Calu3 (cell line): ENCODE results near the gene PLEKHA8. TPM values are rescaled to one million over a fixed set of nuclear protein-coding genes. Genes with fewer than 3 reads are reported as not detected.
A peak's percentile ranks its signal among the peaks of the same experiment; 100 is the strongest.

Experiments
- BruUV-seq: library from RNA; stranded (reverse); fragments of 400-500 nt; replicated peaks from 2 replicates; lab custom pipeline; 2021; lab: Mats Ljungman, UMichigan
- CTCF ChIA-PET: fragments of 300-600 bp; sonication (Branson Sonifier 250); formaldehyde crosslinking; loops from one replicate; lab custom pipeline; 2022; ENCODE audit warnings: antibody characterized with exemption; lab: Charles Lee
- DNase-seq: peaks from one replicate; pipeline ENCODE4 v3.0.0; 2022
- H3K27ac Mint-ChIP-seq: one replicate; pipeline ENCODE4 v1.8.0; 2022; ENCODE audit warnings: mixed read lengths; ENCODE audit not compliant: unreplicated experiment
- H3K27me3 Mint-ChIP-seq: one replicate; pipeline ENCODE4 v1.8.0; 2022; ENCODE audit warnings: mixed read lengths; ENCODE audit not compliant: unreplicated experiment
- H3K36me3 Mint-ChIP-seq: one replicate; pipeline ENCODE4 v1.8.0; 2022; ENCODE audit warnings: mild to moderate bottlenecking, moderate library complexity, mixed read lengths; ENCODE audit not compliant: insufficient read depth, unreplicated experiment
- H3K4me1 Mint-ChIP-seq: one replicate; pipeline ENCODE4 v1.8.0; 2022; ENCODE audit warnings: mild to moderate bottlenecking, low read depth, mixed read lengths; ENCODE audit not compliant: unreplicated experiment
- H3K4me3 Mint-ChIP-seq: one replicate; pipeline ENCODE4 v1.8.0; 2022; ENCODE audit warnings: mild to moderate bottlenecking, low read depth, moderate library complexity, mixed read lengths; ENCODE audit not compliant: unreplicated experiment
- H3K9me3 Mint-ChIP-seq: one replicate; pipeline ENCODE4 v1.8.0; 2022; ENCODE audit warnings: low read depth, mixed read lengths; ENCODE audit not compliant: unreplicated experiment
- intact Hi-C: fragments of 100-400 bp; cut with micrococcal nuclease; formaldehyde crosslinking; loops from one replicate; pipeline ENCODE4 v1.10.0; 2022; ENCODE audit not compliant: unreplicated experiment
- total RNA-seq: library from RNA; stranded (reverse); gene quantifications from 2 replicates; pipeline ENCODE4 v1.2.3, GENCODE V29; 2022
- TF ChIP-seq, protein P1 (sequence below): fragments of 200-600 bp; IDR thresholded peaks from one replicate; pipeline ENCODE4 v1.8.0; 2022; ENCODE audit warnings: antibody characterized with exemption; ENCODE audit not compliant: unreplicated experiment

The PLEKHA8 gene
- total RNA-seq, 1 experiment from 2014 or later: 27.6 TPM

GRCh38 chr7:30020535-30020934, 7.7 kb upstream of the PLEKHA8 start:
- Mint-ChIP-seq H3K27me3 (no peaks in the 10 kb centered on the region), H3K27ac (no peak overlapping the region), H3K4me1 (peaks cover 44% of the 10 kb centered on the region), H3K9me3 (no peaks in the 10 kb centered on the region), H3K36me3 (peaks cover 18% of the 10 kb centered on the region), H3K4me3 (no peak overlapping the region)
- no peak for DNase-seq
- TF ChIP-seq, protein P1, sequence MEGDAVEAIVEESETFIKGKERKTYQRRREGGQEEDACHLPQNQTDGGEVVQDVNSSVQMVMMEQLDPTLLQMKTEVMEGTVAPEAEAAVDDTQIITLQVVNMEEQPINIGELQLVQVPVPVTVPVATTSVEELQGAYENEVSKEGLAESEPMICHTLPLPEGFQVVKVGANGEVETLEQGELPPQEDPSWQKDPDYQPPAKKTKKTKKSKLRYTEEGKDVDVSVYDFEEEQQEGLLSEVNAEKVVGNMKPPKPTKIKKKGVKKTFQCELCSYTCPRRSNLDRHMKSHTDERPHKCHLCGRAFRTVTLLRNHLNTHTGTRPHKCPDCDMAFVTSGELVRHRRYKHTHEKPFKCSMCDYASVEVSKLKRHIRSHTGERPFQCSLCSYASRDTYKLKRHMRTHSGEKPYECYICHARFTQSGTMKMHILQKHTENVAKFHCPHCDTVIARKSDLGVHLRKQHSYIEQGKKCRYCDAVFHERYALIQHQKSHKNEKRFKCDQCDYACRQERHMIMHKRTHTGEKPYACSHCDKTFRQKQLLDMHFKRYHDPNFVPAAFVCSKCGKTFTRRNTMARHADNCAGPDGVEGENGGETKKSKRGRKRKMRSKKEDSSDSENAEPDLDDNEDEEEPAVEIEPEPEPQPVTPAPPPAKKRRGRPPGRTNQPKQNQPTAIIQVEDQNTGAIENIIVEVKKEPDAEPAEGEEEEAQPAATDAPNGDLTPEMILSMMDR: no peak
- CTCF ChIA-PET: interaction anchor here (1.0 kb wide), 1 partner anchor 9 kb away, joined by 3 read pairs; no protein-coding TSS in a partner anchor
- intact Hi-C loops: no loop called here
- BruUV-seq: no TSS peak

GRCh38 chr7:30022991-30023390, 5.2 kb upstream of the PLEKHA8 start:
- BruUV-seq: no TSS peak
- Mint-ChIP-seq H3K27me3 (no peaks in the 10 kb centered on the region), H3K27ac (no peak overlapping the region), H3K4me1 (peaks cover 45% of the 10 kb centered on the region), H3K36me3 (peaks cover 6% of the 10 kb centered on the region), H3K9me3 (no peaks in the 10 kb centered on the region), H3K4me3 (no peak overlapping the region)
- intact Hi-C loops: no loop called here
- TF ChIP-seq, protein P1: no peak
- CTCF ChIA-PET: no interaction called here
- DNase-seq: no peak

- intact Hi-C loops: no loop called here
- Mint-ChIP-seq H3K4me1 (peaks cover 45% of the 10 kb centered on the region), H3K27me3 (no peaks in the 10 kb centered on the region), H3K4me3 (no peak overlapping the region), H3K27ac (no peak overlapping the region), H3K9me3 (no peaks in the 10 kb centered on the region), H3K36me3 (peaks cover 5% of the 10 kb centered on the region)
- TF ChIP-seq, protein P1: no peak
- no TSS peak for BruUV-seq
- no peak for DNase-seq
- CTCF ChIA-PET: no interaction called here
Measured at GRCh38 chr7:30023524-30023923, 4.7 kb upstream of the PLEKHA8 start.

DNA sequence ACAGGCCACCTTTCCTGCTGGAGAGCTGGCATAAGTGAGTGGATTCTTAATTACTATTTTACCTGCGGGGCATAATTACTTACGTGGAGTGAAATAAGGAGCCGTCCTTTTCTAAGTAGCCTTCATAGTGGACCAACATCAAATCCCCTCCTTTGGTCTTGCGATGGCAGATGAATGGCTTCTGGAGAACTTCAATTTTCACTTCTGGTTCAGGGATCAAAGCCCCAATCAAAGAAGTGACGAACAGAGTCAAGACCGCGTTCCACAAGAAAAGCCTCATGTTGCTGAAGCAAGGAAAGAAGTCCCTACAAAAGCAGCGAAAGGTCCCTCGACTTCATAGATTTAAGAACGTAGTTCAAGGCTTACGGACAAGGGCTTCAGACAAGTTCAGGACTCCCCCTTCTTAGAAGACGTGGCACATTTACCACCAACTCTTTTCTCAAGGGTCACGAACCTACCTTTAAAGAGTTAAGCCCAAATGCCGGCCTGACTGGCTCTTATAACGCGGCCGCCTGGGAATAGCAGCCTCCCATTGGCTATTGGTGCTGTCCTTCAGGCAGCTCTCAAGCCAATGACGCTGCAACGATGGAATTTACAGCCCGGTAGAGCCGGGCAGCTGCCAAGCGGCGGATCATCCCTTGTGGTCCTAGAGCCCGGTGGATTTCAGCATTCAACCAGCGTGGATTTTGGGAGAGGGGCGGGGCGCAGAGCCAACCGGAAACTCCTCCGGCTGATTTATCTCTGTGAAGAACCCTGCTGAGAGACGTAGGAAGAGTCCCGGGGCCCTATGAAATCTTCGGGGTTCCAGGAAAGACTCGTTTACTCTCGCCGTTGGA, 1.8 kb upstream of the PLEKHA8 start, which contains the start of gene FKBP14:
TSS of gene FKBP14 (minus strand) at position 474 of the 836 bp plus-strand sequence. CDS start at position 280, 194 bp downstream.
- Mint-ChIP-seq H3K27me3 (no peaks in the 10 kb centered on the region), H3K36me3 (no peaks in the 10 kb centered on the region), H3K9me3 (no peaks in the 10 kb centered on the region), H3K4me1 (peaks cover 30% of the 10 kb centered on the region), H3K4me3 (no peak within 1 kb of the TSS), H3K27ac (peak within 1 kb of the TSS; percentile 67)
- BruUV-seq: TSS peak; percentile 78
- intact Hi-C loops: loop anchor here (1.0 to 5.0 kb wide), 2 partner anchors 36 to 79 kb away; no protein-coding TSS in a partner anchor
- DNase-seq: peak; percentile 99
- TF ChIP-seq, protein P1: no peak
- CTCF ChIA-PET: interaction anchor here (0.5 kb wide), 1 partner anchor 20 kb away, joined by 3 read pairs; no protein-coding TSS in a partner anchor
